HL-60 (cell line): ENCODE measurements around the gene WWC1.

Experiments used
- DNase-seq, 2 experiments: peaks; one replicate each; pipeline ENCODE4 v3.0.0-alpha.2; 2010 to 2020; ENCODE audit warnings: low read depth in 1 of 2, low spot score in 1 of 2
- H3K27ac ChIP-seq: fragments of 250-450 bp; sonication (Bioruptor Pico); replicated peaks from 2 replicates; pipeline ENCODE4 v1.5.1; 2020; ENCODE audit warnings: mild to moderate bottlenecking, moderate library complexity
- H3K27me3 ChIP-seq: fragments of 250-450 bp; sonication (Bioruptor Pico); 2 replicates; pipeline ENCODE4 v1.5.1; 2021; ENCODE audit warnings: mild to moderate bottlenecking, moderate library complexity; ENCODE audit not compliant: insufficient read depth, poor library complexity, severe bottlenecking
- H3K4me3 ChIP-seq: replicated peaks from 2 replicates; pipeline ENCODE4 v1.5.1; 2011; ENCODE audit warnings: mild to moderate bottlenecking, control low read depth, low read length; ENCODE audit not compliant: insufficient read depth
- CTCF ChIP-seq: IDR thresholded peaks from one replicate; pipeline ENCODE4 v1.5.1; 2011; ENCODE audit warnings: low read length, control low read depth, inconsistent platforms; ENCODE audit not compliant: insufficient read depth
- GABPA ChIP-seq: IDR thresholded peaks from 2 replicates; pipeline ENCODE4 v1.6.1; 2012; ENCODE audit warnings: low read depth
- POLR2AphosphoS5 ChIP-seq: IDR thresholded peaks from 2 replicates; pipeline ENCODE4 v1.6.1; 2012; ENCODE audit warnings: low read depth
- REST ChIP-seq: IDR thresholded peaks from 2 replicates; pipeline ENCODE4 v1.6.1; 2012; ENCODE audit warnings: low read depth; ENCODE audit not compliant: insufficient replicate concordance
- SPI1 ChIP-seq: IDR thresholded peaks from 2 replicates; pipeline ENCODE4 v1.6.1; 2012; ENCODE audit warnings: low read depth, mild to moderate bottlenecking, borderline replicate concordance

WWC1 gene

DNA sequence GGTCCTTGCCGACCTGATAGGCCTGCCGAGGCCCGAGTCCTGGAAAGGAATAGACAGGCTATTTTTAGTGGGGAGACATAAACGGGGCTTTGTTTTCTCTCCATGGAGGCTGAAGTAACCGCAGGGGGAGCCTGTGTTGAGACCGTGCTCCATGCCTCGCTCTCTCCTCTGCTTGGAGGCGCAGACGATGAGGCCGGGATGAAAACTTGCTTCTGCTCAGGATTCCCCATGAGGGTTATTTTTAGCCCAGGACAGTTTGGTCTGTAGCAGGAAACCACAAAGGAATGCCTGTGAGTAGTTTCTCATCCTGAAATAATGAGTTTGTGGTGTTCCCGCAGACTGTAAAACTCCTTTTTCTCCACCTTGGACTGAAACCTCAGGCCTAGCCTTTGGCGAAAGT lies 112.9 kb downstream of the WWC1 start:
- DNase-seq: no peak
- Histone ChIP-seq H3K27me3 (peaks cover 2% of the 10 kb centered on the region), H3K27ac (no peak overlapping the region), H3K4me3 (no peak overlapping the region)
- TF ChIP-seq CTCF (no peak), POLR2AphosphoS5 (no peak), GABPA (no peak), SPI1 (no peak), REST (no peak)

- TF ChIP-seq REST (no peak), GABPA (no peak), POLR2AphosphoS5 (no peak), SPI1 (no peak), CTCF (no peak)
- no peak for DNase-seq
- H3K27ac ChIP-seq: no peak overlapping the region
- H3K4me3 ChIP-seq: no peak overlapping the region
- H3K27me3 ChIP-seq: peaks cover 2% of the 10 kb centered on the region
Measured at GRCh38 chr5:168407211-168407610, 115.8 kb downstream of the WWC1 start.

GRCh38 chr5:168408561-168409305 lies 117.3 kb downstream of the WWC1 start:
- DNase-seq: no peak
- Histone ChIP-seq H3K4me3 (no peak overlapping the region), H3K27me3 (no peaks in the 10 kb centered on the region), H3K27ac (no peak overlapping the region)
- TF ChIP-seq REST (no peak), GABPA (no peak), CTCF (no peak), SPI1 (no peak), POLR2AphosphoS5 (no peak)
